NCI-H128 (cell line): ENCODE data around the gene MCM3AP.
"Not testable (repeated sequence)": the region's sequence is repeated elsewhere in the genome, so short reads cannot be mapped to it uniquely, and the experiment has no call there.

ENCODE experiments used
- DNase-seq: peaks from one replicate; lab custom pipeline; 2025; ENCODE audit not compliant: unreplicated experiment; lab: John Stamatoyannopoulos, UW

The MCM3AP gene

DNA sequence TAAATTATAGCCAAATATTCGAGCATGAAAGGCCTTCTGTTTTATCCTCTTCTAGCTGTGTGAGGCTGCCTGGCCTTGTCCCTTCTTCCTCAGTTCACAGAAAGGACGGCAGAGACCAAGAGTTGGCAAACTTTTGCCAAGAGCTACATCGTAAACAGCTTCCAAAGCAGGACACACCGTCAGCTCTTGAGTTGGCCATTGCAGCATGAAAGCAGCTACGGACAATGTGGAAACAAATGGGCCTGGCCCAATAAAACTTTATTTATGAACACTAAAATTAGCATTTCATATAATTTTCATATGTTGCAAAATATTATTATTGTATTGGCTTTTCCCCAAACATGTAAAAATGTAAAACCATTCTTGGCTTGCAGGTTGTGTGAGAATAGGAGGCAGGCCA is 27.5 kb upstream of the MCM3AP start:
- DNase-seq = no peak

DNA sequence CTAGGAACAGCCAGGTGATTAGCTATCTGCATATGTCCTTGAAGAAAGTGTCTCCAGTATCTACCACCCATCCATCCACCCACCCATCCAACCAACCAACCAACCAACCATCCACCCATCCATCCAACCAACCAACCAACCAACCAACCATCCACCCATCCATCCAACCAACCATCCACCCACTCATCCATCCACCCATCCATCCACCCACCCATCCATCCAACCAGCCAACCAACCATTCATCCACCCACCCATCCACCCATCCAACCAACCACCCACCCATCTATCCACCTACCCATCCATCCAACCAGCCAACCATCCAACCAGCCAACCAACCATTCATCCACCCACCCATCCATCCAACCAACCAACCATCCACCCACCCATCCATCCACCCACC is 26.2 kb upstream of the MCM3AP start:
- no peak for DNase-seq

DNA sequence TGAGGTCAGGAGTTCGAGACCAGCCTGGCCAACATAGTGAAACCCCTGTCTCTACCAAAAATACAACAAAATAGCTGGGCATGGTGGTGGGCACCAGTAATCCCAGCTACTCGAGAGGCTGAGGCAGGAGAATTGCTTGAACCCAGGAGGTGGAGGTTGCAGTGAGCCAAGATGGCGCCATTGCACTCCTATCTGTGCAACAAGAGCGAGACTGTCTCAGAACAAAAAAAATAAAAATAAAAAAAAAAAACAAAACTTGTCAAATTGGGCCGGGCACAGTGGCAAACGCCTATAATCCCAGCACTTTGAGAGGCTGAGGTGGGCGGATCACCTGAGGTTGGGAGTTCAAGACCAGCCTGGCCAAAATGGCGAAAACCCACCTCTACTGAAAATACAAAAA is 24.8 kb upstream of the MCM3AP start:
- DNase-seq = not testable (repeated sequence)

DNA sequence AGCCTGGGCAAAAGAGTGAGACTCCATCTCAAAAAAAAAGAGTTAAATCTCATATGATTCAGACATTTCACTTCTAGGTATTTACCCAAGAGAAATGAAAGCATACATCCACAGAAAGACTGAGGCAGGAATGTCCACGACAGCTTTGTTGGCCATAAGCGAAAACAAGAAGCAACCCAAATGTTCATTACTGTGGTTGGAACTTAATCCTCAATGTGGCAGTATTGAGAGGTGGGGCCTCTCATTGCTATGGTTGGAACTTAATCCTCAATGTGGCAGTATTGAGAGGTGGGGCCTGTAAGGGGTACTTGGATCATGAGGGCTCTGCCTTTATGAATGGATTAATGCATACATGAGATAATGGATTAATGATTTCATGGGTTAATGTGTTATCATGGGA is 23.0 kb upstream of the MCM3AP start:
- DNase-seq = no peak

DNA sequence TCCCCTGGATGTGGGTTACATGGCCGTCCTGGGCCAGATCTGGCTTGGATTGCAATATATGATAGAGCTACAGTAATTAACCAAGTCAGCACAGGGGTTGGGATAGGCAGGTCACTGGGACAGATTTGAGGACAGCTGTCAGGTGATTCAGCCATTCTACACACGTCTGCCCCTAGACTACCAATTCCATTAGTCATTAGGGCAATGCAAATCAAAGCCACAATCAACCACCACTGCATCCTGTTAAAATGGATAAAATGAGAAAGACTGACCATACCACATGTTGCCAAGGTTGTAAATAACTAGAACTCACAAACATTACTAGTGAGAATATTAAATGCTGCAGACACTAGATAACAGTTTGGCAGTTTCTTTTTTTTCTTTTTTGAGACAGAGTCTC is 22.2 kb upstream of the MCM3AP start:
- DNase-seq = no peak

DNA sequence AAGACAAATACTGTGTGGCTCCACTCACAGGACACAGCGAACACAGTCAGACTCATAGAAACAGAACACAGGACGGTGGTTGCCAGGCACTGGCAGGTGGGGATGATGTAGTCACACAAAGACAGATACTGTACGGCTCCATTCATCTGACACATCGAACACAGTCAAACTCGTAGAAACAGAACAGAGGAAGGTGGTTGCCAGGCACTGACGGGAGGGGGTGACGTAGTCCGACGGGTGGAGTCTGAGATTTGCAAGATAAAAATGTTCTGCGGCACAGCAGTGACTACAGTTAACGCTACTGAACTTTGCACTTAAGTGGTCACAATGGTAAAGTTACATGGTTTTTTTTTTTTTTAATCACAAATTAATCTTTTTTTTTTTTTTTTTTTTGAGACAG is 19.5 kb upstream of the MCM3AP start:
- DNase-seq = no peak

DNA sequence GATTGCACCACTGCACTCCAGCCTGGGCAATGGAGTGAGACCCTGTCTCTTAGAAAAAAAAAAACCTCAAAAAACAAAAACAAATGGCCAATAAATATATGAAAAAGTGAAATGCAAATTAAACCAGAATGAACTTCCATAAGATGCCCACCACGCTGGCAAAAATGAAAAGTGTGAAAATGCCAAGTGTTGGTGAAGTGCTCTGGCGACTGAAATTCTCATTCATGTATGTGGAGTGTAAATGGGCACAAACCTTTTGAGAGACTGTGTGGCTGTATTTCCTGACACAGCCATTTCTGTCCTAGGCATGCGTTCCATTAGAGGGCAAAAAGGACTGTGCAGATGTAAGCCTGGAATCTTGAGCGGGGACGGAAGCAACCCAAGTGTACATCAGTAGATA is 19.0 kb upstream of the MCM3AP start:
- DNase-seq = no peak

DNA sequence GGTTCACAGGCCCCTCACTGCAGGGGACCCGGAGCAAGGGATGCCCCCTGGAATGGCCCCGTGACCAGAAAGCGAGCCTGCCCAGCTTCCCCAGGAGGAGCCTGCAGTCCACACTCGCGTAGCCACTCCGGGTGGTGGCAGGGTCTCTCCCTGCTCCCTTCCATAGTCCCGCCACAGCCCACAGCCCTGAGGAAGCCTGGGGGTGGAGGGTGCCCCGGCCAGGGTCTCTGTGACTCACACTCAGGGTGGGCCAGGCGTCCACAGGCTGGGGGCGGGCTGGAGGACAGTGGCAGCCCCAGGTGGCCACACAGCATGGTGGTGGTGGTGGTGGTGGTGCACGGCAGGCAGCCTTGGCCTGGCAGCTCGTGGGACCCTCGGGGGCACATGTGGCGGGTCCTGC is 16.3 kb upstream of the MCM3AP start:
- DNase-seq = no peak

DNA sequence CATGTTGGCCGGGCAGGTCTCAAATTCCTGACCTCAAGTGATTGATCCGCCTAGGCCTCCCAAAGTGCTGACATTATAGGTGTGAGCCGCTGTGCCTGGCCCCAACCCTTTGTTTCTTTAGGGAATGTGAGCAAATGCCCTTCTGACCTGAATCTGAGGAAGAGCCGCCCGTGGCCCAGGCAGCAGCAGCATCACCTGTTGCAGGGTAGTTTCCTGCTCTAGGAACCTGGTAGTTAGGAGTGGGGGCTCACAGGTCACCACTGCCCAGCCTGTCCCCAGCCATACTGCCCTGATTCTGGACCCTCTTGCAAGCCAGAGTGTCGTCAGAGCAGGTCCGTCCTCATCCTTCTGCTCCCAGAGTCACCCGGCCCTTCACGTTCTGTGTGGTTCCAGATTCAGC is 13.8 kb upstream of the MCM3AP start:
- DNase-seq = no peak

DNA sequence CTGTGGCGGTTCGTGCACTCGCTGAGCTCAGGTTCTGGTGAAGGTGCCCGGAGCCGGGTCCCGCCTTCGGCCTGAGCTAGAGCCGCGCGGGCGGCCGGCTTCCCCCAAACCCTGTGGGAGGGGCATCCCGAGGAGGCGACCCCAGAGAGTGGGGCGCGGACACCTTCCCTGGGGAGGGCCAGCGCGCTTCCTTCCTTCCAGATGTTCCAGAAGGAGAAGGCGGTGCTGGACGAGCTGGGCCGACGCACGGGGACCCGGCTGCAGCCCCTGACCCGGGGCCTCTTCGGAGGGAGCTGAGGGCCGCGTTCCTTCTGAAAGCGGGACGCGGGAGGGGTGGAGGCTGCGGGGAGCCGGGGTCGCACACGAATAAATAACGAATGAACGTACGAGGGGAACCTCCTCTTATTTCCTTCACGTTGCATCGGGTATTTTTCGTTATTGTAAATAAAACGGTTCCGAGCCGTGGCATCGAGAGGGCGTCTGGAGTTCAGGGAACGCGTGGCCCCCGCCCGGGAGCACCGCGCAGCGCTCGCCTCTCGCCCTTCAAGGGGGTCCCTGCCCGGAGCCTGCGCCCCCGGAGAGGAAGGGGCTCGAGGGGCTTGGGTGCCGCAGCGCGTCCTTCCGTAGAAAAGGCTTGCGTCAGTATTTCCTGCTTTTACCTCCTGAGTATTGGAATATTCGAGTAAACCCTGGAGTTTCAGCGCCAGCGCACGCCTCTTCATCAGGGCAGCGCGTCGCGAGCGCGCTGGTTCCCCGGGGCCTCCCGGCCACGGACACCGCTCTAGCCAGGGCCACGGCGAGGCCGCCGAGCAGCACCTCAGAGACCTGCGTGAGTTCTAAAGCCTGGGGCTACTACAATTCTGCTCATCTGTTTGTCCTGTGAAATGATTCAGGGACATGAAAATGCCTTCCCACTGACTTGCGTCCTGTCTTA is 12.2 kb upstream of the MCM3AP start:
- DNase-seq = no peak

DNA sequence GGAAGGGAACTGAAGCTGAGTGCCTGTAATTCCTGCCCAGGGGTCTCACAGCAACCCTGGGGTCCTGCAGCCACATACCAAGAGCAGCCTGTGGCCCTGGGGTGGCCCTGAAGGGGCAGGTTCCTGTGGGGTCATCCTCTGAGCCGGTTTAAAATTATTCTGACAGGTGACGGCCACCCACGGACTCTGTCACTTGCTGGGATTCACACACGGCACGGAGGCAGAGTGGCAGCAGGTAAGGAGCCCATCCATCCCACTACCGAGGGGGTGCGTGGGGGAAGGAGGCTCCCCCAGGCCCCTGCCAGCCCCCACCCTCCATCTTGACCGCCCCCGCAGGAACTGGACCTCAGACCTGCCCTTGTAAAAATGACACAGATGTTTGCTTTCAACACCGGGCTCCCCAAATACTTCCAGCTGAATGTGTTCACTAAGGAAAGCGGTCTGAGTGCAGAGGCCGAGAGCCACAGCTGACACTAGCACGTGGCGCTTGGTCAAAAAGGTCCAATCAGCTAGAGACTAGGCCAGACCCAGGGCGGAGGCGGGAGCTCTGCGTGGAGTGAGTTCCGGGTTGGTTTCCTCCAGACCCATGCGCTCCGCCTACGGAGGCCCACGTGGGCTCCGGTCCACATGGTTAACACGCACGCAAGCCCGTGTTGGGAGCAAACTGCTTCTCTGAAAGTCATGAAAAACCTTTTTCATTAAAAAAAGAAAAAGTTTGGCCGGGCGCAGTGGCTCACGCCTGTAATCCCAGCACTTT is 10.8 kb upstream of the MCM3AP start:
- no peak for DNase-seq

DNA sequence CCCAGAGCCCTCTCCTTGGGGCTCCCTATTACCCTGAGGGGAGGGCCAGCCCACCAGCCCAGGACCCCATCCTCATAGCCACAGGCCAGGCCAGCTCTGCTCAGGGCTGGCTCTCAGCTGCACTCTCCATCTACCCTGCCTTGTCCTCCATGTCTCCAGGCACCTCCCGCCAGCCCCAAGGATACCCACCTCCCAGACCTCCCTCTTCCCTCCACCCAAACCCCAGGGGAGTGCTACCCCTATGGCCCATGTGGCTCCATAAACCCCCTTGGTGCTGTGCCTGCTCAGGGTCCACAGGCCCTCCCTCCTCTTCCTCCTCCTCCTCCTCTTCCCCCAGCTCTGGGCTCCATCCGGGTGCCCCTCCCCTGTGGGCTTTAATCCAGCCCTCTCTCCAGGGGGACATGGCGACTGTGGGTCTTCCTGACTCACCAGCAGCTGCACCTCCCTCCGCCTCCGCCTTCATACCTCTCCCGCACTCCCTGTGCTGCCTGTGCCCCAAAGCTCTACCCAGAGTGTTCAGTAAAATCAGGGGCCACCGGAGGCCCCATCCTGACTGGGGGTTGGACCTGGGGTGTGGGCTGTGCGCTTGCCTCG is 9.9 kb upstream of the MCM3AP start:
- DNase-seq = no peak

DNA sequence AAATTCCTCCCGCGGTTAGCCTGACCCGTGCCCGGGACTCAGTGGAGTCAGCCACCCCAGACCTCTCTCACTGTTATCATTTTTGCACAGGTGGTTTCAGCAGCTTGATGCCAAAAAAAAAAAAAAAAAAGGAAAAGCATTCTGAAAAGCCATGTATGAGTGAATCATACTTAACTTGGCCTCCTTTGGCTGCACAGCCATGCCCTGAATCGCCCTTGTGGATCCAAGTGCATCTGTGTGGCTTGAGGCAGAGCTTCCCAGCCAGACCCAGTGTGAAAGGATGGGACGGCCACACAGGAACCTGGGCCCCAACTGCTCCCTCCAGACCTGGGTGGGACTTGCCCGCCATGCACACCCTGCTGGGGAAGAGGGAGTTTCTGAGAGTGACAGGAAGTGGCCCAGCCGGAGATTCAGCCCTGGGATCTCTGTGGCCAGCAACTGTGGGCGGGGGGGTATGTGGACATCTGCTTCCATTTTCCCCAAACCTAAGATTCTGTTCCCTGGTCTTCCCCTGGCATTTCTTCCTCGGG is 9.3 kb upstream of the MCM3AP start:
- DNase-seq = no peak

DNA sequence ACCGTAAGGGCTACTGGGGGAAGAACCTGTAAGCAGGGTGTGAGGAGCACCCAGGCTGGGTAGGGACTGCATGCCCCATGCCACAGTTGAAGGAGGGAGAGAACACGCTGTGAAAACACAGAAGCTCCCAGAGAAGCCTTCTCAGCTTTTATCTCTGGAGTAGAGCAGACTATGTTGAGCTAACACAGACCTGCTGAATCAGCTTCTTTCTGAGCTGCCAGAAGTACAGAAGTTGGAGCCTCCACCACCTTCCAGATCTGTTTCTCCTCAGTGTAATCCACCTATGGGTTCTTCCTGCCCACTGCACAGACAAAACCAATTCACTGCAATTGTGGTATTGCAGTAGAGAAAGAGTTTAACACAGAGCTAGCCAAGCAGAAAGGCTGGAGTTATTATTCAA is 6.2 kb upstream of the MCM3AP start:
- DNase-seq = no peak

DNA sequence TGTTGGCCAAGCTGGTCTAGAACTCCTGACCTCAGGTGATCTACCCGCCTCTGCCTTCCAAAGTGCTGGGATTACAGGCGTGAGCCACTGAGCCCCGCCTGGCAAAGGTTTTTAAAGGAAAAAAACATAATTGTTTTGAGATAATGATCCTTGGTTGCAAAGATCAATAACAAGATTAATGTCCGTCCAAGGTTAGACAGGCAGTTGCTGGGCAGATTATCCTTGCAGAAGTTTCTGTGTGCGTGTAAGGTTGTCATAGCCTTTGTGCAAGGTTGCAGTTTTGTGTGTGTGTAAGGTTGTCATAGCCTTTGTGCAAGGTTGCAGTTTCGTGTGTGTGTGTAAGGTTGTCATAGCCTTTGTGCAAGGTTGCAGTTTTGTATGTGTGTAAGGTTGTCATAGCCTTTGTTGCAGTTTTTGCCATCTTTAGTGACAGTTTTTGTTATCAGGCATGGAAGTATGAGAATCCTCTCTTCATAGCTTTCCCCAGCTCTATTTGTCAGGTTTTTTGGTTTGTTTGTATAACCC is 4.3 kb upstream of the MCM3AP start:
- DNase-seq = no peak

DNA sequence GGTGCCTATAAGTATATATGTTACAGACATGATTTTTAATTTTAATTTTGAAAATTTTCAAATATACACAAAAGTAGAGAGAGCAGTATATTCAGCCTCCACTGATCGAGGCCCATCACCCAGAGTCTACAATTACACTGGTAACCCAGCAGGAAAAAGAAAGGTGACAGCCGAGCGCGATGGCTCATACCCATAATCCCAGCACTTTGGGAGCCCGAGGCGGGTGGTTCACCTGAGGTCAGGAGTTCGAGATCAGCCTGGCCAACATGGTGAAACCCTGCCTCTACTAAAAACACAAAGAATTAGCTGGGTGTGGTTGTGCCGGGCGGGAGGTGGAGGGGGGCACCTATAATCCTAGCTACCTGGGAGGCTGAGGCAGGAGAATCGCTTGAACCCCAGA is 2.1 kb upstream of the MCM3AP start:
- DNase-seq = no peak

DNA sequence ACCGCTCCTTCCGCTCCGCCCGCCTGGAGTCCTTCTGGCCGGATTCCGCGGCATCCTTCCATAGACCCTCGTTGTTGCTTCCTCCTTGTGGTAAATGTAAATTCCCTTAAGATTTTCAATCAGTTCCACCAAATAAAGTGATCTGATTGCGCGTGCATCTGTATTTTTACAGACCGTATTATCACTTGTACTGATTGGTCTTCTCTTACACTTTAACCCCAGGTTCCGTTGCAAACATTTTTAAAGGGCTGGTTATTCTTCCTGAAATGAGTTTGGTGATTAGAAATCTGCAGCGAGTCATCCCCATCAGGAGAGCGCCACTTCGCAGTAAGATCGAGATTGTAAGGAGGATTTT is 1.2 kb upstream of the MCM3AP start:
- DNase-seq = no peak

DNA sequence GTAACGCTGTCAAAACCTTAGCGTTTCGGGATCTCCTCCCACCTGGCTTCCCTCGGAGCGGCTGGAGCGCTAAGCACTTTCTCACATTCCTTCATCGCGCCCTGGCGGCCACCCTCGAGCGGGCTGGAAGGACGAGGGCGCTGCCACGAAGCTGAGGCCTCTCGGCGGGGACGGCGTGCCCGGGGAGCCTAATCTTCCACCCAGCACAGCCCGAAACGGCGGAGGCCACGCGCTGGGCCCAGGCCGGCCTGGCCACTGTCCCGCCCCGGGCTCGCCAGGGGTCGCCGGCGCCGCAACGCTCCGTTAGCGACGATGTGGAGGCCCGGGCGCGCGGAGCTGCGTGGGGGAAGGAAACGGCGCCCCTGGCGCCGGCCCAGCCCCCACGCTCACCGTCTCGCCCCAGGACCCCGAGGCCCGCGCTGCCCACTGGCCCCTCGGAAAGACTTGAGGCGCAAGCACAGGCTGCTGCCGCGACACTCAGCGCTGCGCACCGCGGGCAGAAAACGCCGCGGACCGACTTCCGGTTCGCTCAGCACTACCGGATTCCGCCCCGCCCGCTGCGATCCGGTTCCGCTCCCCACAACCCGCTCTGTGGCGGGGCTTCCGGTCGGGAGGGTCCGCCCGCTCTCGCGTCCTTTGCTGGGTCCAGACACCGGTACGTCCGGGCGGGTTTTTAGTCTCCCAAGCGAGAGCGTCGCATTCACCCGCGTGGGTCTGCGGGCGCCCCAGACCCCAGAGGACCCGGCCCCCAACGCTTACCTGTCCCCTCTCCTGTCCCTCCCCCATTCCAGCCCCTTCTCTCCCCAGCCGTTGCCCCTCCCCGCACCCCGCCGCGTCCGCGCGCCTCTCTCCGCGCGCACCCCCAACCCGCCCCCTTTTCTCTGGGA is 593 bp upstream of the MCM3AP start, which contains the start of gene YBEY:
Gene YBEY (plus strand): TSS at position 582 of the 887 bp plus-strand sequence. CDS start 572 bp downstream, outside the sequence.
- peak; percentile 72 for DNase-seq

DNA sequence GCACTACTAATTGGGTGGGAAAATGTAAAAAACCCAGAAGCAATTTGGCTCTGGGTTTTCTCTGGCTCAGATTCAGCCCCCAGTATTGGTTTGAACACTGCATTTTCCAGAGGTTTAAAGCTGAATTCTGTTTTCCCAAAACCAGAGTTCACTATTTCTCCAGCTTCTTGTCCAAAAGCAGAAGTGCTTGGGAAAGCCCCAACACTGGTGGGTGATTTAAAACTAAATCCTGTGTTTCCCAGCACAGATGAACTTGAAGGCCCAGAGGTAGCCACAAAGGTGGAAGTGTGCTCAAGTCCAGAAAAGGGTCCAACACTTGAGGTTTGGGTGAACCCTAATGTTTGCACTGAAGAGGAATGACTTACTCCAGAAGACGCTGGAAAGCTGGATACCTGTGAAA is 678 bp downstream of the MCM3AP start:
- no peak for DNase-seq

DNA sequence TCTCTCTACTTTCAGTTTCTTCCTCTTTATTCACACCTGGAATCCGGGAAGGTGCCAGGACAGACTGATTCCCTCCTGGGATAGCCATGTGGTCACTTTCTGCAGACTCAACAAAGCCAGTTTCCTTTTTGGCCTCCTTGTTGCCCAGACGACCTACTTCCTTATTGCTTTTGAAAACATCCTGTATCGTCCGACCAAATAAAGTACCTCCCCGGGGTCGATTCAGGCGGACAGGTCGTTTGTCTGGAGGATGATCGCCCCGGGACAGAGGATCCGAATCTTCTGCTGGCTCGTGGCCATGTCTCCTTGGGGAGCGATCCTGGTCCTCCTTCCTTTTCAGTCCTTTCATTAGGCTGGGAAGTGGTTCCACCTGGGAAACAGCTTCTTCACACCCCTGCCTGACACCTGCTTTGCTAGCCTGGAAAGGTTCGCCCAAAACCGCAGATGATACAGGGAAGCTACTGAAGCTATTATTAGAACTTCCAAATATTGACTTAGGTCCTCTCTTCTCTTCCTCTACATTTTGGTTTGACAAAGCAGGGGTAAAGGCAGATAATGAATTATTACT is 1.2 kb downstream of the MCM3AP start:
- DNase-seq = no peak
